Measurements from ENCODE around the gene IRS2. TPM values are rescaled to one million over a fixed set of nuclear protein-coding genes. Genes with fewer than 3 reads are reported as not detected.

The IRS2 gene
- polyA plus RNA-seq, 6 donors from 2014 or later = 1.5 to 6.8 (median 4.0) TPM

- Mint-ChIP-seq H3K36me3 (no peaks in the 10 kb centered on the region), H3K4me1 (peaks cover 17 to 34% (median 23%) of the 10 kb centered on the region in 3 donors), H3K4me3 (no peak overlapping the region), H3K27me3 (no peaks in the 10 kb centered on the region), H3K9me3 (no peaks in the 10 kb centered on the region), H3K27ac (peak overlapping the region in 1 of 6 donors; percentile 44)
- ATAC-seq (ENCODE audit: low read depth in 2 of 2) = no peak
- DNase-seq = no peak
Measured at GRCh38 chr13:109768616-109769015, 17.8 kb downstream of the IRS2 start.

- no peaks in the 10 kb centered on the region for H3K36me3 Mint-ChIP-seq
- H3K9me3 Mint-ChIP-seq = no peaks in the 10 kb centered on the region
- H3K27ac Mint-ChIP-seq = no peak overlapping the region
- no peak overlapping the region for H3K4me3 Mint-ChIP-seq
- ATAC-seq (ENCODE audit: low read depth in 2 of 2) (no peak), DNase-seq (no peak)
- peaks cover 17 to 34% (median 23%) of the 10 kb centered on the region in 3 donors for H3K4me1 Mint-ChIP-seq
- H3K27me3 Mint-ChIP-seq = no peaks in the 10 kb centered on the region
Measured at GRCh38 chr13:109768176-109768575, 18.2 kb downstream of the IRS2 start.

GRCh38 chr13:109767023-109767422 is 19.4 kb downstream of the IRS2 start:
- Mint-ChIP-seq H3K36me3 (no peaks in the 10 kb centered on the region), H3K27ac (no peak overlapping the region), H3K27me3 (no peaks in the 10 kb centered on the region), H3K9me3 (no peaks in the 10 kb centered on the region), H3K4me3 (no peak overlapping the region), H3K4me1 (peaks cover 17 to 34% (median 23%) of the 10 kb centered on the region in 3 donors)
- no peak for ATAC-seq (ENCODE audit: low read depth in 2 of 2)
- DNase-seq = no peak

GRCh38 chr13:109764470-109765291 is 21.7 kb downstream of the IRS2 start:
- H3K4me3 Mint-ChIP-seq = peak overlapping the region in 1 of 8 donors; percentile 61
- ATAC-seq (ENCODE audit: low read depth in 2 of 2) = no peak

GRCh38 chr13:109764045-109764444 is 22.3 kb downstream of the IRS2 start:
- Mint-ChIP-seq H3K27ac (peak overlapping the region in 2 of 6 donors; percentile 17 to 21), H3K27me3 (no peaks in the 10 kb centered on the region), H3K9me3 (no peaks in the 10 kb centered on the region), H3K36me3 (peaks cover 0 to 9% of the 10 kb centered on the region in 2 donors), H3K4me1 (peaks cover 4 to 23% (median 12%) of the 10 kb centered on the region in 3 donors), H3K4me3 (no peak overlapping the region)
- ATAC-seq (ENCODE audit: low read depth in 2 of 2) = no peak
- DNase-seq = no peak

More at GRCh38 chr13:109764470-109765291, 21.7 kb downstream of the IRS2 start:
- Mint-ChIP-seq H3K27me3 (no peaks in the 10 kb centered on the region), H3K4me1 (peaks cover 10 to 28% (median 15%) of the 10 kb centered on the region in 3 donors), H3K27ac (peak overlapping the region in 1 of 6 donors; percentile 33), H3K9me3 (no peaks in the 10 kb centered on the region), H3K36me3 (peaks cover 0 to 9% of the 10 kb centered on the region in 2 donors)
- DNase-seq = no peak

- H3K4me1 Mint-ChIP-seq = peaks cover 8 to 28% (median 14%) of the 10 kb centered on the region in 3 donors
- H3K36me3 Mint-ChIP-seq = peaks cover 0 to 9% of the 10 kb centered on the region in 2 donors
- ATAC-seq (ENCODE audit: low read depth in 2 of 2) (no peak), DNase-seq (no peak)
- H3K27ac Mint-ChIP-seq = peak overlapping the region in 1 of 6 donors; percentile 52
- H3K9me3 Mint-ChIP-seq = peaks cover 0 to 2% (median 0%) of the 10 kb centered on the region in 7 donors
- no peak overlapping the region for H3K4me3 Mint-ChIP-seq
- no peaks in the 10 kb centered on the region for H3K27me3 Mint-ChIP-seq
Measured at GRCh38 chr13:109762791-109763190, 23.6 kb downstream of the IRS2 start.

GRCh38 chr13:109761695-109762094 is 24.7 kb downstream of the IRS2 start:
- Mint-ChIP-seq H3K36me3 (peaks cover 0 to 9% of the 10 kb centered on the region in 2 donors), H3K4me1 (peaks cover 7 to 26% (median 14%) of the 10 kb centered on the region in 3 donors), H3K4me3 (peak overlapping the region in 1 of 8 donors; percentile 66), H3K27ac (peak overlapping the region in 1 of 6 donors; percentile 16), H3K9me3 (peaks cover 0 to 2% (median 0%) of the 10 kb centered on the region in 7 donors), H3K27me3 (no peaks in the 10 kb centered on the region)
- ATAC-seq (ENCODE audit: low read depth in 2 of 2) (no peak), DNase-seq (no peak)

GRCh38 chr13:109760951-109761350 is 25.4 kb downstream of the IRS2 start:
- Mint-ChIP-seq H3K27ac (peak overlapping the region in 1 of 6 donors; percentile 9), H3K36me3 (peaks cover 0 to 9% of the 10 kb centered on the region in 2 donors)

GRCh38 chr13:109760402-109760801 is 26.0 kb downstream of the IRS2 start:
- H3K4me3 Mint-ChIP-seq = no peak overlapping the region
- H3K36me3 Mint-ChIP-seq = peaks cover 0 to 9% of the 10 kb centered on the region in 2 donors
- H3K27ac Mint-ChIP-seq = peak overlapping the region in 2 of 6 donors; percentile 58 to 59
- H3K9me3 Mint-ChIP-seq = peaks cover 0 to 2% (median 0%) of the 10 kb centered on the region in 7 donors
- DNase-seq (no peak), ATAC-seq (ENCODE audit: low read depth in 2 of 2) (no peak)
- H3K4me1 Mint-ChIP-seq = peaks cover 4 to 22% (median 14%) of the 10 kb centered on the region in 3 donors
- no peaks in the 10 kb centered on the region for H3K27me3 Mint-ChIP-seq

More at GRCh38 chr13:109760951-109761350, 25.4 kb downstream of the IRS2 start:
- H3K27me3 Mint-ChIP-seq = no peaks in the 10 kb centered on the region
- ATAC-seq (ENCODE audit: low read depth in 2 of 2) (no peak), DNase-seq (no peak)
- H3K9me3 Mint-ChIP-seq = peaks cover 0 to 2% (median 0%) of the 10 kb centered on the region in 7 donors
- H3K4me3 Mint-ChIP-seq = no peak overlapping the region
- H3K4me1 Mint-ChIP-seq = peaks cover 4 to 22% (median 14%) of the 10 kb centered on the region in 3 donors

GRCh38 chr13:109759609-109760008 is 26.8 kb downstream of the IRS2 start:
- peaks cover 0 to 14% of the 10 kb centered on the region in 2 donors for H3K36me3 Mint-ChIP-seq
- peaks cover 4 to 14% (median 11%) of the 10 kb centered on the region in 3 donors for H3K4me1 Mint-ChIP-seq
- DNase-seq (no peak), ATAC-seq (ENCODE audit: low read depth in 2 of 2) (no peak)
- no peaks in the 10 kb centered on the region for H3K27me3 Mint-ChIP-seq
- peaks cover 0 to 2% (median 0%) of the 10 kb centered on the region in 7 donors for H3K9me3 Mint-ChIP-seq
- H3K27ac Mint-ChIP-seq = peak overlapping the region in 2 of 6 donors; percentile 65 to 81
- no peak overlapping the region for H3K4me3 Mint-ChIP-seq

GRCh38 chr13:109758937-109759480 is 27.4 kb downstream of the IRS2 start:
- Mint-ChIP-seq H3K36me3 (peaks cover 0 to 19% of the 10 kb centered on the region in 2 donors), H3K4me1 (peaks cover 4 to 10% (median 10%) of the 10 kb centered on the region in 3 donors), H3K27me3 (no peaks in the 10 kb centered on the region), H3K27ac (peak overlapping the region in 2 of 6 donors; percentile 37 to 81), H3K4me3 (no peak overlapping the region), H3K9me3 (peaks cover 0 to 2% (median 0%) of the 10 kb centered on the region in 7 donors)
- peak; percentile 14 to 33 for ATAC-seq (ENCODE audit: low read depth in 2 of 2)
- no peak for DNase-seq

- ATAC-seq (ENCODE audit: low read depth in 2 of 2) = no peak
- H3K4me3 Mint-ChIP-seq = no peak overlapping the region
- peaks cover 4 to 10% (median 6%) of the 10 kb centered on the region in 3 donors for H3K4me1 Mint-ChIP-seq
- H3K36me3 Mint-ChIP-seq = peaks cover 0 to 27% of the 10 kb centered on the region in 2 donors
- H3K9me3 Mint-ChIP-seq = peaks cover 0 to 2% (median 0%) of the 10 kb centered on the region in 7 donors
- DNase-seq = no peak
- H3K27me3 Mint-ChIP-seq = no peaks in the 10 kb centered on the region
- H3K27ac Mint-ChIP-seq = no peak overlapping the region
Measured at GRCh38 chr13:109756778-109757177, 29.6 kb downstream of the IRS2 start.

GRCh38 chr13:109755997-109756396 is 30.4 kb downstream of the IRS2 start:
- no peak for DNase-seq
- Mint-ChIP-seq H3K27ac (peak overlapping the region in 1 of 6 donors; percentile 28), H3K4me3 (no peak overlapping the region), H3K36me3 (peaks cover 0 to 27% of the 10 kb centered on the region in 2 donors), H3K4me1 (peaks cover 4 to 8% (median 6%) of the 10 kb centered on the region in 3 donors), H3K9me3 (peaks cover 0 to 2% (median 0%) of the 10 kb centered on the region in 7 donors), H3K27me3 (no peaks in the 10 kb centered on the region)
- ATAC-seq (ENCODE audit: low read depth in 2 of 2) = no peak
